GM19372 (cell line): ENCODE measurements around the gene USF3.

Experiments
- ATAC-seq: cut with Tn5 transposase; IDR thresholded peaks from one replicate; pipeline ENCODE4 v1.9.1; 2021; ENCODE audit warnings: mild to moderate bottlenecking, low read depth, moderate library complexity; ENCODE audit not compliant: unreplicated experiment

Gene USF3

GRCh38 chr3:113695786-113696645 is at the start of gene USF3:
USF3 (minus strand) TSS chr3:113696642; CDS start chr3:113674878, 21,764 bp downstream.
- ATAC-seq, result peak; percentile 48

GRCh38 chr3:113745756-113746547 is 49.5 kb upstream of the USF3 start, which contains the start of gene NAA50:
NAA50 (minus strand) TSS chr3:113746249; CDS start chr3:113745949, 300 bp downstream.
- peak; percentile 48 for ATAC-seq

- peak; percentile 51 for ATAC-seq
These were observed 48.7 kb upstream of the USF3 start for GRCh38 chr3:113744941-113745755.

- no peak for ATAC-seq
These were observed 46.7 kb upstream of the USF3 start for GRCh38 chr3:113743006-113743630.

GRCh38 chr3:113741620-113742019 is 45.2 kb upstream of the USF3 start:
- ATAC-seq, result no peak

GRCh38 chr3:113741086-113741485 is 44.6 kb upstream of the USF3 start:
- no peak for ATAC-seq

- ATAC-seq, result peak; percentile 74
These were observed 40.2 kb upstream of the USF3 start for GRCh38 chr3:113736548-113737089.

GRCh38 chr3:113731694-113732093 is 35.3 kb upstream of the USF3 start:
- ATAC-seq, result no peak

- no peak for ATAC-seq
These were observed 34.1 kb upstream of the USF3 start for GRCh38 chr3:113730550-113730949.

GRCh38 chr3:113728661-113729060 is 32.2 kb upstream of the USF3 start:
- no peak for ATAC-seq

- no peak for ATAC-seq
These were observed 25.2 kb upstream of the USF3 start for GRCh38 chr3:113721636-113722035.

- ATAC-seq, result no peak
These were observed 23.3 kb upstream of the USF3 start for GRCh38 chr3:113719758-113720157.

- ATAC-seq, result no peak
These were observed 22.9 kb upstream of the USF3 start for GRCh38 chr3:113719294-113719693.

- ATAC-seq, result no peak
These were observed 21.4 kb upstream of the USF3 start for GRCh38 chr3:113717818-113718217.

- ATAC-seq, result no peak
These were observed 20.9 kb upstream of the USF3 start for GRCh38 chr3:113717308-113717707.

- ATAC-seq, result no peak
These were observed 18.3 kb upstream of the USF3 start for GRCh38 chr3:113714702-113715101.

- ATAC-seq, result no peak
These were observed 15.7 kb upstream of the USF3 start for GRCh38 chr3:113712129-113712528.

- no peak for ATAC-seq
These were observed 11.4 kb upstream of the USF3 start for GRCh38 chr3:113707835-113708234.

GRCh38 chr3:113698956-113699355 is 2.5 kb upstream of the USF3 start:
- no peak for ATAC-seq

GRCh38 chr3:113698213-113698742 is 1.8 kb upstream of the USF3 start:
- no peak for ATAC-seq
